HEK293 (cell line): ENCODE results near the gene EIPR1.

Source experiments
- MYNN ChIP-seq: fragments of 450-650 bp; formaldehyde crosslinking; IDR thresholded peaks from 2 replicates; pipeline ENCODE4 v1.5.1; 2016; ENCODE audit warnings: missing biosample characterization, missing genetic modification characterization, borderline replicate concordance
- ZNF571 ChIP-seq: fragments of 450-650 bp; formaldehyde crosslinking; IDR thresholded peaks from 2 replicates; pipeline ENCODE4 v1.5.0; 2017; ENCODE audit warnings: missing biosample characterization, missing genetic modification characterization
- TF ChIP-seq, protein P1 (sequence below): fragments of 450-650 bp; formaldehyde crosslinking; IDR thresholded peaks from 2 replicates; pipeline ENCODE4 v1.5.1; 2016; ENCODE audit warnings: missing biosample characterization, missing genetic modification characterization

DNA sequence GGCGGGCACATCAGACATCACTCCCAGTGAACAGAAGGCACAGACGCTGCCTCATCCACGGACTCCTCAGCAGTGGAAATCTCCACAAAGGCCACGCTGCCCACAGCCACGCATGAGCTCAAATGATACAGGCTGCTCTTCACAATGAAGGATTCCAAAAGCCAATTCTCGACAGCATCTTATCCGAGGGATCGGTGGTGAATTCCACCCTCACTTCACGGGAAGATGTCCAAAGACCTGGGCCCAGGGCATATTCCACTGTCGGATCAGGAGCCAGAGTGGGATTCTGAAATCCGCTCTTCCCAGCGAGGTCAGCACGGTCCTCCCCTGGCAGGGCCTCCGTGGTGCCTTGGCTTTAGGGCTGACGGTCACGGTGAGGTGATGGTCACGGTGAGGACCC is 55.8 kb downstream of the EIPR1 start:
- TF ChIP-seq, protein P1, sequence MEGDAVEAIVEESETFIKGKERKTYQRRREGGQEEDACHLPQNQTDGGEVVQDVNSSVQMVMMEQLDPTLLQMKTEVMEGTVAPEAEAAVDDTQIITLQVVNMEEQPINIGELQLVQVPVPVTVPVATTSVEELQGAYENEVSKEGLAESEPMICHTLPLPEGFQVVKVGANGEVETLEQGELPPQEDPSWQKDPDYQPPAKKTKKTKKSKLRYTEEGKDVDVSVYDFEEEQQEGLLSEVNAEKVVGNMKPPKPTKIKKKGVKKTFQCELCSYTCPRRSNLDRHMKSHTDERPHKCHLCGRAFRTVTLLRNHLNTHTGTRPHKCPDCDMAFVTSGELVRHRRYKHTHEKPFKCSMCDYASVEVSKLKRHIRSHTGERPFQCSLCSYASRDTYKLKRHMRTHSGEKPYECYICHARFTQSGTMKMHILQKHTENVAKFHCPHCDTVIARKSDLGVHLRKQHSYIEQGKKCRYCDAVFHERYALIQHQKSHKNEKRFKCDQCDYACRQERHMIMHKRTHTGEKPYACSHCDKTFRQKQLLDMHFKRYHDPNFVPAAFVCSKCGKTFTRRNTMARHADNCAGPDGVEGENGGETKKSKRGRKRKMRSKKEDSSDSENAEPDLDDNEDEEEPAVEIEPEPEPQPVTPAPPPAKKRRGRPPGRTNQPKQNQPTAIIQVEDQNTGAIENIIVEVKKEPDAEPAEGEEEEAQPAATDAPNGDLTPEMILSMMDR (tag by site-specific recombination): no peak
- TF ChIP-seq MYNN (no peak), ZNF571 (tag by site-specific recombination) (no peak)
